Loucy (cell line): ENCODE measurements around the gene KIAA0319L.

Source experiments
- EZH2phosphoT487 ChIP-seq: fragments of 200-600 bp; IDR thresholded peaks from 2 replicates; pipeline ENCODE4 v1.6.1; 2018; ENCODE audit warnings: antibody characterized with exemption, mild to moderate bottlenecking, moderate library complexity, borderline replicate concordance
- TF ChIP-seq, protein P1 (sequence below): fragments of 200-600 bp; sonication (generic); conservative IDR thresholded peaks from 2 replicates; pipeline ENCODE4 v1.5.1; 2014; ENCODE audit warnings: mild to moderate bottlenecking, antibody characterized with exemption, low read length

DNA sequence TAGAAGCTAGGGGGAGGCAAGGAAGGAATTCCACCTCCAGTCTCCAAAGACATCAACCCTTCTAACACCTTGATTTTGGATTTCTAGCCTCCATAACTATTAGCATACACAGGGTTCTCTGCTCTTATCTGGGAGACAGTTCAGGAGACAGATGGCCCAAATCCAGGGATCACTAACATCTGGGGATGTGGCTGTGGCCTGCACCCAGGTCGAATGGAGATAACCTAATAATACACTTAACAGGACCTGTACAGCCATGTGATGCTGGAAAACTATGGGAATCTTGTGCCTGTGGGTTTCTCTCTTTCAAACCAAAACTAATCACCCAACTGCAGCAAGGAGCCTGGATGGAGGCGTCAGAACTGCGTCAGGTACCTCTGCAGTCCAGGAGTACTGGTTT is 47.6 kb downstream of the KIAA0319L start:
- TF ChIP-seq, protein P1, sequence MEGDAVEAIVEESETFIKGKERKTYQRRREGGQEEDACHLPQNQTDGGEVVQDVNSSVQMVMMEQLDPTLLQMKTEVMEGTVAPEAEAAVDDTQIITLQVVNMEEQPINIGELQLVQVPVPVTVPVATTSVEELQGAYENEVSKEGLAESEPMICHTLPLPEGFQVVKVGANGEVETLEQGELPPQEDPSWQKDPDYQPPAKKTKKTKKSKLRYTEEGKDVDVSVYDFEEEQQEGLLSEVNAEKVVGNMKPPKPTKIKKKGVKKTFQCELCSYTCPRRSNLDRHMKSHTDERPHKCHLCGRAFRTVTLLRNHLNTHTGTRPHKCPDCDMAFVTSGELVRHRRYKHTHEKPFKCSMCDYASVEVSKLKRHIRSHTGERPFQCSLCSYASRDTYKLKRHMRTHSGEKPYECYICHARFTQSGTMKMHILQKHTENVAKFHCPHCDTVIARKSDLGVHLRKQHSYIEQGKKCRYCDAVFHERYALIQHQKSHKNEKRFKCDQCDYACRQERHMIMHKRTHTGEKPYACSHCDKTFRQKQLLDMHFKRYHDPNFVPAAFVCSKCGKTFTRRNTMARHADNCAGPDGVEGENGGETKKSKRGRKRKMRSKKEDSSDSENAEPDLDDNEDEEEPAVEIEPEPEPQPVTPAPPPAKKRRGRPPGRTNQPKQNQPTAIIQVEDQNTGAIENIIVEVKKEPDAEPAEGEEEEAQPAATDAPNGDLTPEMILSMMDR, result no peak
- no peak for TF ChIP-seq EZH2phosphoT487
